Measurements from ENCODE around the gene EIF4E1B.

GRCh38 chr5:176625966-176626875 is 4.3 kb upstream of the EIF4E1B start:
- TF ChIP-seq, protein P1, sequence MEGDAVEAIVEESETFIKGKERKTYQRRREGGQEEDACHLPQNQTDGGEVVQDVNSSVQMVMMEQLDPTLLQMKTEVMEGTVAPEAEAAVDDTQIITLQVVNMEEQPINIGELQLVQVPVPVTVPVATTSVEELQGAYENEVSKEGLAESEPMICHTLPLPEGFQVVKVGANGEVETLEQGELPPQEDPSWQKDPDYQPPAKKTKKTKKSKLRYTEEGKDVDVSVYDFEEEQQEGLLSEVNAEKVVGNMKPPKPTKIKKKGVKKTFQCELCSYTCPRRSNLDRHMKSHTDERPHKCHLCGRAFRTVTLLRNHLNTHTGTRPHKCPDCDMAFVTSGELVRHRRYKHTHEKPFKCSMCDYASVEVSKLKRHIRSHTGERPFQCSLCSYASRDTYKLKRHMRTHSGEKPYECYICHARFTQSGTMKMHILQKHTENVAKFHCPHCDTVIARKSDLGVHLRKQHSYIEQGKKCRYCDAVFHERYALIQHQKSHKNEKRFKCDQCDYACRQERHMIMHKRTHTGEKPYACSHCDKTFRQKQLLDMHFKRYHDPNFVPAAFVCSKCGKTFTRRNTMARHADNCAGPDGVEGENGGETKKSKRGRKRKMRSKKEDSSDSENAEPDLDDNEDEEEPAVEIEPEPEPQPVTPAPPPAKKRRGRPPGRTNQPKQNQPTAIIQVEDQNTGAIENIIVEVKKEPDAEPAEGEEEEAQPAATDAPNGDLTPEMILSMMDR (conservative IDR thresholded peaks at IDR 0.05; ENCODE audit: low read depth, low read length), result no peak
- TF ChIP-seq EZH2 (IDR thresholded peaks at IDR 0.05; ENCODE audit: borderline replicate concordance, low read depth, low read length, poor library complexity, severe bottlenecking), result no peak
